Caco-2 (cell line): Measurements from ENCODE around the gene BBX. TPM values are rescaled to one million over a fixed set of nuclear protein-coding genes. Genes with fewer than 3 reads are reported as not detected.

Experiments used
- BruUV-seq: library from RNA; stranded (reverse); fragments of 400-500 nt; replicated peaks from 2 replicates; lab custom pipeline; 2021; lab: Mats Ljungman, UMichigan
- CTCF ChIA-PET: fragments of 300-600 bp; sonication (Branson Sonifier 250); formaldehyde crosslinking; loops from one replicate; lab custom pipeline; 2022; ENCODE audit warnings: antibody characterized with exemption; lab: Charles Lee
- POLR2A ChIA-PET: fragments of 300-600 bp; sonication (Branson Sonifier 250); formaldehyde crosslinking; loops from one replicate; lab custom pipeline; 2022; ENCODE audit warnings: antibody characterized with exemption; lab: Charles Lee
- DNase-seq, 2 experiments: peaks; one replicate each; pipeline versions ENCODE4 v3.0.0 to v3.0.0-alpha.2; 2020 to 2022
- H3K27me3 ChIP-seq: replicated peaks from 2 replicates; pipeline ENCODE4 v1.6.0; 2011; ENCODE audit warnings: low read length; ENCODE audit not compliant: control insufficient read depth, insufficient read depth
- H3K36me3 ChIP-seq: 2 replicates; pipeline ENCODE4 v1.5.1; 2011; ENCODE audit warnings: low read length; ENCODE audit not compliant: control insufficient read depth, insufficient read depth
- H3K4me1 ChIP-seq: fragments of 250-450 bp; sonication (Bioruptor Pico); 2 replicates; pipeline ENCODE4 v1.5.1; 2020; ENCODE audit warnings: mild to moderate bottlenecking
- H3K4me3 ChIP-seq: 2 replicates; pipeline ENCODE4 v1.5.1; 2011; ENCODE audit warnings: low read depth, mild to moderate bottlenecking, control low read depth, low read length
- H3K9me3 ChIP-seq: fragments of 250-450 bp; sonication (Bioruptor Pico); 2 replicates; pipeline ENCODE4 v1.5.1; 2020; ENCODE audit warnings: mild to moderate bottlenecking, moderate library complexity
- H3K27ac Mint-ChIP-seq: one replicate; pipeline ENCODE4 v1.8.0; 2022; ENCODE audit warnings: mixed read lengths; ENCODE audit not compliant: unreplicated experiment
- H3K27me3 Mint-ChIP-seq: one replicate; pipeline ENCODE4 v1.8.0; 2022; ENCODE audit warnings: mixed read lengths; ENCODE audit not compliant: insufficient read depth, unreplicated experiment
- H3K36me3 Mint-ChIP-seq: one replicate; pipeline ENCODE4 v1.8.0; 2022; ENCODE audit warnings: mild to moderate bottlenecking, mixed read lengths; ENCODE audit not compliant: insufficient read depth, unreplicated experiment
- H3K4me1 Mint-ChIP-seq: one replicate; pipeline ENCODE4 v1.8.0; 2022; ENCODE audit warnings: low read depth, mixed read lengths; ENCODE audit not compliant: unreplicated experiment
- H3K4me3 Mint-ChIP-seq: one replicate; pipeline ENCODE4 v1.8.0; 2022; ENCODE audit warnings: mild to moderate bottlenecking, moderate library complexity, mixed read lengths; ENCODE audit not compliant: unreplicated experiment
- H3K9me3 Mint-ChIP-seq: one replicate; pipeline ENCODE4 v1.8.0; 2022; ENCODE audit warnings: mixed read lengths; ENCODE audit not compliant: unreplicated experiment
- CTCF ChIP-seq, 2 experiments: fragments of 200-600 bp in 1 of 2; IDR thresholded peaks; 1 replicate in 1 of 2; 2 replicates in 1 of 2; pipeline versions ENCODE4 v1.5.1 to v1.8.0; 2011 to 2022; ENCODE audit warnings: antibody characterized with exemption in 1 of 2, control low read depth in 1 of 2, inconsistent platforms in 1 of 2, low read depth in 1 of 2, low read length in 1 of 2, mild to moderate bottlenecking in 1 of 2, moderate library complexity in 1 of 2; ENCODE audit not compliant: insufficient read depth in 1 of 2, severe bottlenecking in 1 of 2, unreplicated experiment in 1 of 2
- intact Hi-C: fragments of 100-400 bp; cut with micrococcal nuclease; formaldehyde crosslinking; loops from one replicate; pipeline ENCODE4 v1.10.0; 2022; ENCODE audit not compliant: unreplicated experiment
- total RNA-seq: library from RNA; stranded (reverse); gene quantifications from 2 replicates; pipeline ENCODE4 v1.2.3, GENCODE V29; 2022

Gene BBX
- total RNA-seq, 1 experiment from 2014 or later = 2.6 TPM

- Histone ChIP-seq H3K9me3 (no peaks in the 10 kb centered on the region), H3K4me3 (no peak overlapping the region), H3K27me3 (no peaks in the 10 kb centered on the region), H3K36me3 (no peaks in the 10 kb centered on the region), H3K4me1 (no peaks in the 10 kb centered on the region)
- Mint-ChIP-seq H3K9me3 (no peaks in the 10 kb centered on the region), H3K27ac (no peak overlapping the region), H3K36me3 (no peaks in the 10 kb centered on the region), H3K27me3 (peaks cover 8% of the 10 kb centered on the region), H3K4me3 (no peak overlapping the region), H3K4me1 (peaks cover 5% of the 10 kb centered on the region)
- TF ChIP-seq CTCF (IDR thresholded peaks at IDR 0.05; ENCODE audit: insufficient read depth in 1 of 2, low read depth in 1 of 2, low read length in 1 of 2, severe bottlenecking in 1 of 2, unreplicated experiment in 1 of 2) = no peak
- intact Hi-C loops = no loop called here
- no TSS peak for BruUV-seq
- ChIA-PET CTCF (no interaction called here), POLR2A (no interaction called here)
- no peak for DNase-seq
These were observed 139.4 kb downstream of the BBX start for GRCh38 chr3:107662124-107662507.

- TF ChIP-seq CTCF (IDR thresholded peaks at IDR 0.05; ENCODE audit: insufficient read depth in 1 of 2, low read depth in 1 of 2, low read length in 1 of 2, severe bottlenecking in 1 of 2, unreplicated experiment in 1 of 2) = no peak
- Histone ChIP-seq H3K4me1 (no peaks in the 10 kb centered on the region), H3K4me3 (no peak overlapping the region), H3K36me3 (no peaks in the 10 kb centered on the region), H3K9me3 (no peaks in the 10 kb centered on the region), H3K27me3 (no peaks in the 10 kb centered on the region)
- Mint-ChIP-seq H3K9me3 (no peaks in the 10 kb centered on the region), H3K4me3 (no peak overlapping the region), H3K4me1 (peaks cover 5% of the 10 kb centered on the region), H3K27ac (no peak overlapping the region), H3K36me3 (no peaks in the 10 kb centered on the region), H3K27me3 (peaks cover 8% of the 10 kb centered on the region)
- no peak for DNase-seq
- POLR2A ChIA-PET = no interaction called here
- CTCF ChIA-PET = no interaction called here
- intact Hi-C loops = no loop called here
- BruUV-seq = no TSS peak
These were observed 139.8 kb downstream of the BBX start for GRCh38 chr3:107662586-107662985.

GRCh38 chr3:107663266-107663665 lies 140.5 kb downstream of the BBX start:
- ChIA-PET POLR2A (no interaction called here), CTCF (no interaction called here)
- H3K4me1 ChIP-seq = no peaks in the 10 kb centered on the region
- no peak overlapping the region for H3K4me3 ChIP-seq
- Mint-ChIP-seq H3K36me3 (no peaks in the 10 kb centered on the region), H3K9me3 (no peaks in the 10 kb centered on the region), H3K4me1 (peaks cover 5% of the 10 kb centered on the region), H3K27me3 (peaks cover 8% of the 10 kb centered on the region), H3K4me3 (no peak overlapping the region), H3K27ac (no peak overlapping the region)
- H3K36me3 ChIP-seq = no peaks in the 10 kb centered on the region
- no peak for TF ChIP-seq CTCF (IDR thresholded peaks at IDR 0.05; ENCODE audit: insufficient read depth in 1 of 2, low read depth in 1 of 2, low read length in 1 of 2, severe bottlenecking in 1 of 2, unreplicated experiment in 1 of 2)
- H3K9me3 ChIP-seq = no peaks in the 10 kb centered on the region
- DNase-seq = no peak
- intact Hi-C loops = no loop called here
- H3K27me3 ChIP-seq = no peaks in the 10 kb centered on the region
- BruUV-seq = no TSS peak
